Measurements from ENCODE around the gene PHACTR1. TPM values are rescaled to one million over a fixed set of nuclear protein-coding genes. Genes with fewer than 3 reads are reported as not detected.

PHACTR1 gene
- total RNA-seq, 1 donor from 2014 or later = 50.7 TPM

DNA sequence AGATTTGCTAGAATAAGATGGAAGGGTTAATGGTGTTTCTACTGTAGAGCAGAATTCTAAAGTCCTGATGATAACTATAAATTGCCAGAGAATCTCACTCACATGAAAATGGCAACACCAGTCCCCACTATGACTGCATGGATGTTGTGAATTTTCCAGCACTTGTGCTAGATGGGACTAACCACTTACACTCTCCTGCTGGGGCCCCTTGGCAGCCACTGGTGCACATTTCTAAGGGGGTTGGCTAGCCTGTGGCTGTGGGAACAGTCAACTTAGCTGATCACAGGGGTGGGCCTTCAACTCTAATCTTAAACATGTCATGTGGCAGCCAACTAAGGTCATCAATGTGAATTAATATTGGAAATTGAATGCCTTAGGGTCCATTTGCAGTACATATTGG lies 271.2 kb downstream of the PHACTR1 start:
- no peak for DNase-seq
- Mint-ChIP-seq H3K4me3 (ENCODE audit: unreplicated experiment) (no peak overlapping the region), H3K36me3 (ENCODE audit: unreplicated experiment) (no peaks in the 10 kb centered on the region), H3K27me3 (ENCODE audit: unreplicated experiment) (no peaks in the 10 kb centered on the region), H3K4me1 (ENCODE audit: low read depth, unreplicated experiment) (no peaks in the 10 kb centered on the region), H3K9me3 (ENCODE audit: unreplicated experiment) (no peaks in the 10 kb centered on the region), H3K27ac (ENCODE audit: unreplicated experiment) (no peak overlapping the region)
- no peak for TF ChIP-seq CTCF (IDR thresholded peaks at IDR 0.05; ENCODE audit: partially characterized antibody, unreplicated experiment)

DNA sequence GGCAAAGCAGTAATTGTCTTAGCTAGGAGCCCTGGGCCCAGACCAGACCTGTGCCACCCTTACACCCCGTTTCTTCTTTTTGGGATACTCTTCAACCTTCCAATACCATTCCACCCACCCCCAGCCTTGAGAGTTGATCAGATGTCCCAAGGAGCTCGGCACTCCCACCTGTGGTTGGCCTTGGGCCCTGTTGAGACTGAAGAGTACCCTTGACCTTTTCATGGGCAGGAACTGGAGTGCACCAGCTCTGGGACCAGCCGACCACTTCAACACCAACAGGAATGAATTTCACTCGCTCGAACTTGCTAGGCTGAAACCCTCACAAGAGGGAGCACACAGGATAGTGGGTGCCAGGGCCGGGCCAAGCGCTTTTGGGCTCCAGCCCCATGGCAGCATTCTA lies 273.6 kb downstream of the PHACTR1 start:
- Mint-ChIP-seq H3K4me3 (ENCODE audit: unreplicated experiment) (no peak overlapping the region), H3K27me3 (ENCODE audit: unreplicated experiment) (no peaks in the 10 kb centered on the region), H3K9me3 (ENCODE audit: unreplicated experiment) (no peaks in the 10 kb centered on the region), H3K27ac (ENCODE audit: unreplicated experiment) (no peak overlapping the region), H3K36me3 (ENCODE audit: unreplicated experiment) (no peaks in the 10 kb centered on the region), H3K4me1 (ENCODE audit: low read depth, unreplicated experiment) (no peaks in the 10 kb centered on the region)
- DNase-seq = no peak
- no peak for TF ChIP-seq CTCF (IDR thresholded peaks at IDR 0.05; ENCODE audit: partially characterized antibody, unreplicated experiment)

GRCh38 chr6:12991435-12991834 lies 274.9 kb downstream of the PHACTR1 start:
- TF ChIP-seq CTCF (IDR thresholded peaks at IDR 0.05; ENCODE audit: partially characterized antibody, unreplicated experiment) = no peak
- no peak for DNase-seq
- Mint-ChIP-seq H3K27me3 (ENCODE audit: unreplicated experiment) (no peaks in the 10 kb centered on the region), H3K9me3 (ENCODE audit: unreplicated experiment) (no peaks in the 10 kb centered on the region), H3K4me3 (ENCODE audit: unreplicated experiment) (no peak overlapping the region), H3K36me3 (ENCODE audit: unreplicated experiment) (no peaks in the 10 kb centered on the region), H3K27ac (ENCODE audit: unreplicated experiment) (no peak overlapping the region), H3K4me1 (ENCODE audit: low read depth, unreplicated experiment) (no peaks in the 10 kb centered on the region)

GRCh38 chr6:12992770-12993169 lies 276.2 kb downstream of the PHACTR1 start:
- Mint-ChIP-seq H3K4me1 (ENCODE audit: low read depth, unreplicated experiment) (no peaks in the 10 kb centered on the region), H3K9me3 (ENCODE audit: unreplicated experiment) (no peaks in the 10 kb centered on the region), H3K36me3 (ENCODE audit: unreplicated experiment) (no peaks in the 10 kb centered on the region), H3K27ac (ENCODE audit: unreplicated experiment) (no peak overlapping the region), H3K4me3 (ENCODE audit: unreplicated experiment) (no peak overlapping the region), H3K27me3 (ENCODE audit: unreplicated experiment) (no peaks in the 10 kb centered on the region)
- DNase-seq = no peak
- TF ChIP-seq CTCF (IDR thresholded peaks at IDR 0.05; ENCODE audit: partially characterized antibody, unreplicated experiment) = no peak

GRCh38 chr6:12993283-12993898 lies 276.8 kb downstream of the PHACTR1 start:
- H3K27ac Mint-ChIP-seq (ENCODE audit: unreplicated experiment) = no peak overlapping the region
- H3K4me3 Mint-ChIP-seq (ENCODE audit: unreplicated experiment) = no peak overlapping the region
- no peaks in the 10 kb centered on the region for H3K4me1 Mint-ChIP-seq (ENCODE audit: low read depth, unreplicated experiment)
- DNase-seq = no peak
- no peaks in the 10 kb centered on the region for H3K27me3 Mint-ChIP-seq (ENCODE audit: unreplicated experiment)
- H3K9me3 Mint-ChIP-seq (ENCODE audit: unreplicated experiment) = no peaks in the 10 kb centered on the region
- no peak for TF ChIP-seq CTCF (IDR thresholded peaks at IDR 0.05; ENCODE audit: partially characterized antibody, unreplicated experiment)
- H3K36me3 Mint-ChIP-seq (ENCODE audit: unreplicated experiment) = no peaks in the 10 kb centered on the region

Data from glutamatergic neuron (in vitro differentiated cells).